HG02678 (cell line): ENCODE results near the gene MAPK8IP3.
A peak's percentile ranks its signal among the peaks of the same experiment; 100 is the strongest.

Experiments used
- ATAC-seq: cut with Tn5 transposase; IDR thresholded peaks from one replicate; pipeline ENCODE4 v1.9.1; 2021; ENCODE audit warnings: mild to moderate bottlenecking, moderate library complexity; ENCODE audit not compliant: unreplicated experiment

MAPK8IP3 gene

GRCh38 chr16:1705688-1706385 is at the start of gene MAPK8IP3:
MAPK8IP3 (plus strand) TSS chr16:1706195; CDS start chr16:1706340, 145 bp downstream.
- ATAC-seq = peak; percentile 87

- no peak for ATAC-seq
These were observed 49.0 kb upstream of the MAPK8IP3 start for GRCh38 chr16:1656808-1657617.

- ATAC-seq = no peak
These were observed 48.2 kb upstream of the MAPK8IP3 start for GRCh38 chr16:1657841-1658240.

- ATAC-seq = no peak
These were observed 47.0 kb upstream of the MAPK8IP3 start for GRCh38 chr16:1659031-1659430.

GRCh38 chr16:1661826-1662225 is 44.2 kb upstream of the MAPK8IP3 start:
- no peak for ATAC-seq

GRCh38 chr16:1662543-1662942 is 43.5 kb upstream of the MAPK8IP3 start:
- ATAC-seq = no peak

- ATAC-seq = no peak
These were observed 40.2 kb upstream of the MAPK8IP3 start for GRCh38 chr16:1665829-1666228.

- no peak for ATAC-seq
These were observed 39.7 kb upstream of the MAPK8IP3 start for GRCh38 chr16:1666316-1666715.

GRCh38 chr16:1667271-1667670 is 38.7 kb upstream of the MAPK8IP3 start:
- no peak for ATAC-seq

- no peak for ATAC-seq
These were observed 38.1 kb upstream of the MAPK8IP3 start for GRCh38 chr16:1667916-1668315.

GRCh38 chr16:1668612-1669319 is 37.2 kb upstream of the MAPK8IP3 start:
- no peak for ATAC-seq

GRCh38 chr16:1669698-1670097 is 36.3 kb upstream of the MAPK8IP3 start:
- ATAC-seq = no peak

GRCh38 chr16:1670371-1670770 is 35.6 kb upstream of the MAPK8IP3 start:
- no peak for ATAC-seq

- no peak for ATAC-seq
These were observed 35.1 kb upstream of the MAPK8IP3 start for GRCh38 chr16:1670866-1671265.

- ATAC-seq = no peak
These were observed 32.4 kb upstream of the MAPK8IP3 start for GRCh38 chr16:1673424-1674151.

- ATAC-seq = no peak
These were observed 31.7 kb upstream of the MAPK8IP3 start for GRCh38 chr16:1674306-1674705.

GRCh38 chr16:1674751-1675664 is 31.0 kb upstream of the MAPK8IP3 start:
- no peak for ATAC-seq

GRCh38 chr16:1676661-1677060 is 29.3 kb upstream of the MAPK8IP3 start:
- ATAC-seq = no peak

GRCh38 chr16:1677339-1677738 is 28.7 kb upstream of the MAPK8IP3 start:
- no peak for ATAC-seq

GRCh38 chr16:1677942-1678499 is 28.0 kb upstream of the MAPK8IP3 start, which contains the start of gene JPT2:
JPT2 (plus strand) TSS chr16:1678279; CDS start chr16:1678313, 34 bp downstream.
- ATAC-seq = peak; percentile 96
